B cell (primary cell): ENCODE results near the gene TMOD4. TPM values are rescaled to one million over a fixed set of nuclear protein-coding genes. Genes with fewer than 3 reads are reported as not detected.

Experiments used
- ATAC-seq: fragments of 200-7000 bp; cut with Tn5 transposase; one replicate; pipeline ENCODE4 v1.10.0; 2021; ENCODE audit warnings: low read depth, mild to moderate bottlenecking, moderate number of reproducible peaks, moderate library complexity
- CTCF ChIA-PET: fragments of 350-600 bp; sonication (Branson Sonifier 250); formaldehyde crosslinking; loops from one replicate; lab custom pipeline; 2021; ENCODE audit warnings: antibody characterized with exemption, inconsistent platforms; lab: Charles Lee
- POLR2A ChIA-PET: fragments of 350-600 bp; sonication (Branson Sonifier 250); formaldehyde crosslinking; loops from one replicate; lab custom pipeline; 2021; ENCODE audit warnings: antibody characterized with exemption; lab: Charles Lee
- DNase-seq: peaks from one replicate; pipeline ENCODE4 v3.0.0; 2013
- H2AFZ ChIP-seq: 2 replicates; pipeline ENCODE4 v1.6.1; 2012; ENCODE audit warnings: mild to moderate bottlenecking, low read depth, low read length; ENCODE audit not compliant: insufficient read depth, poor library complexity, severe bottlenecking
- H3K27ac ChIP-seq, 2 donors: 1 replicate in 1 of 2; 2 replicates in 1 of 2; pipeline ENCODE4 v1.5.1; 2012 to 2013; ENCODE audit warnings: low read length in 2 of 2, mild to moderate bottlenecking in 2 of 2, moderate library complexity in 1 of 2
- H3K27me3 ChIP-seq, 4 experiments: fragments of 200-600 bp in 1 of 4; sonication (generic) in 1 of 4; replicated peaks in 1 of 4; 1 replicate in 2 of 4; 2 replicates in 2 of 4; pipeline versions ENCODE4 v1.6.1 to v1.7.0; 2013 to 2016; ENCODE audit warnings: low read length in 3 of 4, mild to moderate bottlenecking in 2 of 4, mixed read lengths in 1 of 4, moderate library complexity in 1 of 4; ENCODE audit not compliant: insufficient read depth in 4 of 4, control insufficient read depth in 3 of 4; ENCODE audit errors: control extremely low read depth in 1 of 4
- H3K36me3 ChIP-seq, 2 experiments: replicated peaks in 1 of 2; 1 replicate in 1 of 2; 2 replicates in 1 of 2; pipeline versions ENCODE4 v1.6.1 to v1.7.1; 2013; ENCODE audit warnings: low read length in 1 of 2; ENCODE audit not compliant: insufficient read depth in 2 of 2, control insufficient read depth in 1 of 2; ENCODE audit errors: control extremely low read depth in 1 of 2, extremely low read depth in 1 of 2
- H3K4me1 ChIP-seq, 2 donors: fragments of 200-600 bp in 1 of 2; sonication (generic) in 1 of 2; 1 replicate in 1 of 2; 2 replicates in 1 of 2; pipeline versions ENCODE4 v1.5.1 to v1.6.1; 2013 to 2017; ENCODE audit warnings: low read length in 2 of 2; ENCODE audit not compliant: control insufficient read depth in 2 of 2, insufficient read depth in 2 of 2
- H3K4me2 ChIP-seq: replicated peaks from 2 replicates; pipeline ENCODE3; 2012; ENCODE audit warnings: mild to moderate bottlenecking, low read depth, low read length; ENCODE audit not compliant: poor library complexity, severe bottlenecking
- H3K4me3 ChIP-seq, 5 experiments: fragments of 200-600 bp in 1 of 5; sonication (generic) in 1 of 5; 1 replicate in 3 of 5; 2 replicates in 2 of 5; pipeline versions ENCODE4 v1.5.1 to v1.7.0; 2011 to 2016; ENCODE audit warnings: low read length in 4 of 5, mild to moderate bottlenecking in 4 of 5, low read depth in 2 of 5, control low read depth in 1 of 5, moderate library complexity in 1 of 5; ENCODE audit not compliant: insufficient read depth in 1 of 5; ENCODE audit errors: control extremely low read depth in 1 of 5, extremely low read depth in 1 of 5
- H3K79me2 ChIP-seq: fragments of 200-600 bp; sonication (generic); one replicate; pipeline ENCODE4 v1.6.0; 2016; ENCODE audit warnings: low read length; ENCODE audit not compliant: control insufficient read depth, insufficient read depth
- H3K9ac ChIP-seq: fragments of 200-600 bp; sonication (generic); 2 replicates; pipeline ENCODE4 v1.6.1; 2017; ENCODE audit warnings: mild to moderate bottlenecking, low read length, moderate library complexity
- H3K9me3 ChIP-seq, 3 donors: one replicate each; pipeline versions ENCODE4 v1.6.1 to v1.7.1; 2013; ENCODE audit warnings: low read length in 2 of 3; ENCODE audit not compliant: control insufficient read depth in 2 of 3, insufficient read depth in 1 of 3; ENCODE audit errors: control extremely low read depth in 1 of 3
- H4K20me1 ChIP-seq: 2 replicates; pipeline ENCODE4 v1.6.0; 2012; ENCODE audit warnings: mild to moderate bottlenecking, low read length; ENCODE audit not compliant: insufficient read depth, control insufficient read depth, poor library complexity, severe bottlenecking
- H3K27ac Mint-ChIP-seq: one replicate; pipeline ENCODE4 v1.8.0; 2021; ENCODE audit warnings: mixed read lengths
- H3K27me3 Mint-ChIP-seq: one replicate; pipeline ENCODE4 v1.8.0; 2021; ENCODE audit warnings: mixed read lengths
- H3K4me1 Mint-ChIP-seq: one replicate; pipeline ENCODE4 v1.8.0; 2021; ENCODE audit warnings: mixed read lengths
- H3K4me3 Mint-ChIP-seq: one replicate; pipeline ENCODE4 v1.8.0; 2021; ENCODE audit warnings: mixed read lengths
- H3K9me3 Mint-ChIP-seq: one replicate; pipeline ENCODE4 v1.8.0; 2022; ENCODE audit warnings: mixed read lengths; ENCODE audit not compliant: insufficient read depth
- EZH2 ChIP-seq: IDR thresholded peaks from 2 replicates; pipeline ENCODE4 v1.6.1; 2012; ENCODE audit warnings: borderline replicate concordance, low read depth, mild to moderate bottlenecking, moderate library complexity, low read length; ENCODE audit not compliant: insufficient read depth, poor library complexity, severe bottlenecking
- WGBS: methylation state at CpG from one replicate; pipeline ENCODE4 v1.1.5; 2013; ENCODE audit warnings: missing lambda C conversion rate; ENCODE audit not compliant: insufficient coverage; 5-methylcytosine and 5-hydroxymethylcytosine counted together
- intact Hi-C: fragments of 100-400 bp; cut with micrococcal nuclease; formaldehyde crosslinking; loops from one replicate; pipeline ENCODE4 v1.10.0; 2022
- polyA plus RNA-seq: library from polyadenylated mRNA; depleted of rRNA; stranded (reverse); fragments of >200 nt; gene quantifications from 2 replicates; pipeline ENCODE4 v1.2.3, GENCODE V29; 2012
- total RNA-seq, 2 donors: library from RNA; stranded (reverse); fragments of 120-200 nt in 1 of 2; gene quantifications; 1 replicate in 1 of 2; 2 replicates in 1 of 2; pipeline versions ENCODE4 v1.2.3 to v1.2.4, GENCODE V29; 2013 to 2022
- TF ChIP-seq, protein P1 (sequence below): fragments of 200-600 bp; IDR thresholded peaks from one replicate; pipeline ENCODE4 v1.8.0; 2022; ENCODE audit warnings: antibody characterized with exemption, mild to moderate bottlenecking

Gene TMOD4
- total and polyA plus RNA-seq, 2 donors (not counting 1 experiment from before 2014, with no cell fraction given), result 1.7 to 3.5 TPM

- ChIA-PET POLR2A (no interaction called here), CTCF (interaction anchor here (1.2 to 2.2 kb wide), 3 partner anchors 11 to 76 kb away, joined by 3 to 12 read pairs (median 12); partner anchors contain the start of genes GABPB2 and TNFAIP8L2)
- Histone ChIP-seq H2AFZ (peak within 1 kb of the TSS; percentile 99), H3K9ac (peak within 1 kb of the TSS; percentile 85), H3K27ac (peak within 1 kb of the TSS in 1 of 2 donors; percentile 43), H3K4me2 (peak within 1 kb of the TSS; percentile 98), H3K4me3 (peak within 1 kb of the TSS; percentile 59 to 86 (median 84)), H3K36me3 (no peaks in the 10 kb centered on the region), H4K20me1 (no peaks in the 10 kb centered on the region), H3K27me3 (peaks cover 0 to 20% (median 8%) of the 10 kb centered on the region in 4 experiments), H3K79me2 (no peaks in the 10 kb centered on the region), H3K4me1 (peaks cover 15 to 19% of the 10 kb centered on the region in 2 donors), H3K9me3 (peaks cover 0 to 8% (median 0%) of the 10 kb centered on the region in 3 donors)
- Mint-ChIP-seq H3K9me3 (no peaks in the 10 kb centered on the region), H3K4me3 (peak within 1 kb of the TSS; percentile 94), H3K27me3 (peaks cover 9% of the 10 kb centered on the region), H3K27ac (peak within 1 kb of the TSS; percentile 20), H3K4me1 (peaks cover 23% of the 10 kb centered on the region)
- peak; percentile 100 for ATAC-seq
- TF ChIP-seq, protein P1, sequence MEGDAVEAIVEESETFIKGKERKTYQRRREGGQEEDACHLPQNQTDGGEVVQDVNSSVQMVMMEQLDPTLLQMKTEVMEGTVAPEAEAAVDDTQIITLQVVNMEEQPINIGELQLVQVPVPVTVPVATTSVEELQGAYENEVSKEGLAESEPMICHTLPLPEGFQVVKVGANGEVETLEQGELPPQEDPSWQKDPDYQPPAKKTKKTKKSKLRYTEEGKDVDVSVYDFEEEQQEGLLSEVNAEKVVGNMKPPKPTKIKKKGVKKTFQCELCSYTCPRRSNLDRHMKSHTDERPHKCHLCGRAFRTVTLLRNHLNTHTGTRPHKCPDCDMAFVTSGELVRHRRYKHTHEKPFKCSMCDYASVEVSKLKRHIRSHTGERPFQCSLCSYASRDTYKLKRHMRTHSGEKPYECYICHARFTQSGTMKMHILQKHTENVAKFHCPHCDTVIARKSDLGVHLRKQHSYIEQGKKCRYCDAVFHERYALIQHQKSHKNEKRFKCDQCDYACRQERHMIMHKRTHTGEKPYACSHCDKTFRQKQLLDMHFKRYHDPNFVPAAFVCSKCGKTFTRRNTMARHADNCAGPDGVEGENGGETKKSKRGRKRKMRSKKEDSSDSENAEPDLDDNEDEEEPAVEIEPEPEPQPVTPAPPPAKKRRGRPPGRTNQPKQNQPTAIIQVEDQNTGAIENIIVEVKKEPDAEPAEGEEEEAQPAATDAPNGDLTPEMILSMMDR, result no peak
- no peak for TF ChIP-seq EZH2
- intact Hi-C loops, result loop anchor here (1.0 to 2.0 kb wide), 5 partner anchors 10 to 167 kb away; partner anchors contain the start of genes GABPB2, SCNM1 and TNFAIP8L2
- peak; percentile 86 for DNase-seq
- under 1% methylated on average over 59 of the region's 61 CpGs for WGBS
Measured at GRCh38 chr1:151146412-151147131, 29.2 kb downstream of the TMOD4 start, which contains the start of gene SEMA6C. SEMA6C (minus strand) TSS chr1:151146631; CDS start chr1:151142621, 4,010 bp downstream.
